Smooth muscle cell (in vitro differentiated cells): ENCODE measurements around the gene SLC6A6. TPM values are rescaled to one million over a fixed set of nuclear protein-coding genes. Genes with fewer than 3 reads are reported as not detected.

Experiments used
- DNase-seq: peaks from one replicate; lab custom pipeline; 2025; ENCODE audit not compliant: unreplicated experiment; lab: John Stamatoyannopoulos, UW
- H2AFZ ChIP-seq: fragments of 200-600 bp; sonication (generic); 2 replicates; pipeline ENCODE4 v1.6.0; 2016; ENCODE audit warnings: antibody characterized with exemption, low read depth, mild to moderate bottlenecking
- H3F3A ChIP-seq: fragments of 200-600 bp; sonication (generic); 2 replicates; pipeline ENCODE4 v1.6.0; 2017; ENCODE audit warnings: antibody characterized with exemption, low read depth
- H3K27ac ChIP-seq: fragments of 200-600 bp; sonication (generic); 2 replicates; pipeline ENCODE4 v1.5.1; 2016; ENCODE audit warnings: low read depth, mild to moderate bottlenecking
- H3K27me3 ChIP-seq: fragments of 200-600 bp; sonication (generic); 2 replicates; pipeline ENCODE4 v1.6.1; 2016; ENCODE audit warnings: low read depth, mild to moderate bottlenecking
- H3K36me3 ChIP-seq: fragments of 200-600 bp; sonication (generic); 2 replicates; pipeline ENCODE4 v1.5.1; 2016; ENCODE audit warnings: low read depth
- H3K4me1 ChIP-seq: fragments of 200-600 bp; sonication (generic); 2 replicates; pipeline ENCODE4 v1.5.1; 2016; ENCODE audit warnings: low read depth
- H3K4me2 ChIP-seq: fragments of 200-600 bp; sonication (generic); 2 replicates; pipeline ENCODE4 v1.6.0; 2016; ENCODE audit warnings: mild to moderate bottlenecking
- H3K4me3 ChIP-seq: fragments of 200-600 bp; sonication (generic); 2 replicates; pipeline ENCODE4 v1.5.1; 2016; ENCODE audit warnings: mild to moderate bottlenecking
- H3K79me2 ChIP-seq: fragments of 200-600 bp; sonication (generic); 2 replicates; pipeline ENCODE4 v1.6.0; 2016; ENCODE audit warnings: low read depth, mild to moderate bottlenecking
- H3K9ac ChIP-seq: fragments of 200-600 bp; sonication (generic); 2 replicates; pipeline ENCODE4 v1.6.0; 2016; ENCODE audit warnings: low read depth
- H3K9me3 ChIP-seq: fragments of 200-600 bp; sonication (generic); replicated peaks from 2 replicates; pipeline ENCODE4 v1.5.1; 2016; ENCODE audit warnings: low read depth
- H4K20me1 ChIP-seq: fragments of 200-600 bp; sonication (generic); 2 replicates; pipeline ENCODE4 v1.6.0; 2016; ENCODE audit warnings: low read depth
- CTCF ChIP-seq: fragments of 200-600 bp; sonication (generic); IDR thresholded peaks from 2 replicates; pipeline ENCODE4 v1.5.1; 2017; ENCODE audit warnings: borderline replicate concordance, mild to moderate bottlenecking, antibody characterized with exemption; ENCODE audit not compliant: insufficient read depth, poor library complexity, severe bottlenecking
- WGBS: methylation state at CpG from one replicate; pipeline ENCODE4 v1.1.7; 2016; ENCODE audit warnings: low lambda C conversion rate; 5-methylcytosine and 5-hydroxymethylcytosine counted together
- polyA plus RNA-seq: library from polyadenylated mRNA; unstranded; fragments of >200 nt; fragmentation: Nextera tagmentation; extraction: Ambion mirVana; gene quantifications from 2 replicates; pipeline ENCODE4 v1.2.1, GENCODE V29; 2016
- total RNA-seq: library from RNA; depleted of rRNA; stranded (reverse); fragments of >200 nt; gene quantifications from 2 replicates; pipeline ENCODE4 v1.2.3, GENCODE V29; 2014

Gene SLC6A6
- total and polyA plus RNA-seq, 2 experiments from 2014 or later = 9.4 to 11.7 TPM

GRCh38 chr3:14509796-14510100 lies 107.3 kb downstream of the SLC6A6 start:
- H2AFZ ChIP-seq = no peak overlapping the region
- no peaks in the 10 kb centered on the region for H4K20me1 ChIP-seq
- no peaks in the 10 kb centered on the region for H3K36me3 ChIP-seq
- H3F3A ChIP-seq = no peaks in the 10 kb centered on the region
- no peaks in the 10 kb centered on the region for H3K9me3 ChIP-seq
- no peak for DNase-seq
- 96% methylated on average over 10 of the region's 10 CpGs for WGBS
- no peak for TF ChIP-seq CTCF
- no peaks in the 10 kb centered on the region for H3K79me2 ChIP-seq
- H3K4me2 ChIP-seq = no peak overlapping the region
- no peaks in the 10 kb centered on the region for H3K27me3 ChIP-seq
- no peak overlapping the region for H3K9ac ChIP-seq
- H3K4me3 ChIP-seq = no peak overlapping the region
- H3K27ac ChIP-seq = no peak overlapping the region
- peaks cover 3% of the 10 kb centered on the region for H3K4me1 ChIP-seq

GRCh38 chr3:14510838-14511622 lies 108.6 kb downstream of the SLC6A6 start:
- Histone ChIP-seq H3K27me3 (no peaks in the 10 kb centered on the region), H3K9me3 (no peaks in the 10 kb centered on the region), H3K36me3 (no peaks in the 10 kb centered on the region), H3F3A (no peaks in the 10 kb centered on the region), H3K27ac (no peak overlapping the region), H3K4me2 (no peak overlapping the region), H3K9ac (no peak overlapping the region), H2AFZ (no peak overlapping the region), H3K4me3 (no peak overlapping the region), H3K79me2 (no peaks in the 10 kb centered on the region), H4K20me1 (no peaks in the 10 kb centered on the region), H3K4me1 (peaks cover 3% of the 10 kb centered on the region)
- no peak for TF ChIP-seq CTCF
- DNase-seq = no peak
- 94% methylated on average over 23 of the region's 23 CpGs for WGBS

- 90% methylated on average over 12 of the region's 12 CpGs for WGBS
- TF ChIP-seq CTCF = no peak
- Histone ChIP-seq H4K20me1 (no peaks in the 10 kb centered on the region), H3K27ac (no peak overlapping the region), H3K4me2 (no peak overlapping the region), H2AFZ (no peak overlapping the region), H3K79me2 (no peaks in the 10 kb centered on the region), H3K4me3 (no peak overlapping the region), H3K9ac (no peak overlapping the region), H3F3A (no peaks in the 10 kb centered on the region), H3K4me1 (peaks cover 3% of the 10 kb centered on the region), H3K9me3 (no peaks in the 10 kb centered on the region), H3K36me3 (no peaks in the 10 kb centered on the region), H3K27me3 (no peaks in the 10 kb centered on the region)
- DNase-seq = no peak
These were observed 109.3 kb downstream of the SLC6A6 start for GRCh38 chr3:14511623-14512280.
